Endothelial cell of umbilical vein (primary cell): ENCODE data around the gene RAB28. TPM values are rescaled to one million over a fixed set of nuclear protein-coding genes. Genes with fewer than 3 reads are reported as not detected.

Experiments used
- BruUV-seq: library from RNA; stranded (reverse); fragments of 400-500 nt; replicated peaks from 2 replicates; lab custom pipeline; 2021; lab: Mats Ljungman, UMichigan
- CTCF ChIA-PET: fragments of 300-600, 350-600 bp; sonication (Branson Sonifier 250); formaldehyde crosslinking; loops from one replicate; lab custom pipeline; 2021; ENCODE audit warnings: antibody characterized with exemption, inconsistent platforms; lab: Charles Lee
- POLR2A ChIA-PET: fragments of 300-600, 350-600 bp; sonication (Branson Sonifier 250); formaldehyde crosslinking; loops from one replicate; lab custom pipeline; 2021; ENCODE audit warnings: antibody characterized with exemption, inconsistent platforms; lab: Charles Lee
- DNase-seq: peaks from one replicate; pipeline ENCODE4 v3.0.0-alpha.2; 2011; ENCODE audit warnings: low read depth, low spot score
- FAIRE-seq: peaks from 2 replicates; lab custom pipeline; 2011; peaks lifted over from hg19 to GRCh38; lab: Jason Lieb, UNC
- H2AFZ ChIP-seq: 2 replicates; pipeline ENCODE4 v1.6.0; 2012; ENCODE audit warnings: low read depth, low read length, control low read depth, inconsistent platforms
- H3K27ac ChIP-seq: 2 replicates; pipeline ENCODE4 v1.5.1; 2011; ENCODE audit warnings: low read depth, mild to moderate bottlenecking, control low read depth, low read length, moderate library complexity; ENCODE audit not compliant: insufficient read depth
- H3K27me3 ChIP-seq, 2 experiments: 2 replicates each; pipeline versions ENCODE4 v1.6.0 to v1.6.1; 2011; ENCODE audit warnings: low read length in 2 of 2, mixed read lengths in 1 of 2; ENCODE audit not compliant: control insufficient read depth in 2 of 2, insufficient read depth in 2 of 2
- H3K36me3 ChIP-seq, 2 experiments: 2 replicates in 1 of 2; 3 replicates in 1 of 2; pipeline ENCODE4 v1.5.1; 2011; ENCODE audit warnings: low read length in 2 of 2, mild to moderate bottlenecking in 1 of 2, moderate library complexity in 1 of 2; ENCODE audit not compliant: control insufficient read depth in 2 of 2, insufficient read depth in 2 of 2; ENCODE audit errors: extremely low read depth in 1 of 2
- H3K4me1 ChIP-seq: 3 replicates; pipeline ENCODE4 v1.5.1; 2011; ENCODE audit warnings: mild to moderate bottlenecking, low read length; ENCODE audit not compliant: control insufficient read depth, insufficient read depth; ENCODE audit errors: extremely low read depth
- H3K4me2 ChIP-seq: 2 replicates; pipeline ENCODE4 v1.6.1; 2011; ENCODE audit warnings: low read length, control low read depth, mixed read lengths; ENCODE audit not compliant: insufficient read depth
- H3K4me3 ChIP-seq, 3 experiments: fragments of 200-600 bp in 1 of 3; sonication (generic), shearing (Covaris generic) in 1 of 3; replicated peaks in 1 of 3; 2 replicates each; pipeline ENCODE4 v1.5.1; 2011 to 2016; ENCODE audit warnings: control low read depth in 3 of 3, low read length in 3 of 3, mild to moderate bottlenecking in 2 of 3, inconsistent platforms in 1 of 3, low read depth in 1 of 3, moderate library complexity in 1 of 3; ENCODE audit not compliant: insufficient read depth in 1 of 3
- H3K79me2 ChIP-seq: 2 replicates; pipeline ENCODE4 v1.6.0; 2012; ENCODE audit warnings: low read length, inconsistent platforms; ENCODE audit not compliant: control insufficient read depth, insufficient read depth
- H3K9ac ChIP-seq: replicated peaks from 2 replicates; pipeline ENCODE3; 2011; ENCODE audit warnings: low read length, control low read depth; ENCODE audit not compliant: insufficient read depth; ENCODE audit errors: extremely low read depth
- H3K9me1 ChIP-seq: replicated peaks from 3 replicates; pipeline ENCODE4 v1.6.0; 2011; ENCODE audit warnings: mild to moderate bottlenecking, low read length; ENCODE audit not compliant: control insufficient read depth, insufficient read depth; ENCODE audit errors: extremely low read depth
- H3K9me3 ChIP-seq: replicated peaks from 2 replicates; pipeline ENCODE4 v1.5.1; 2012; ENCODE audit warnings: low read length, inconsistent platforms; ENCODE audit not compliant: control insufficient read depth, insufficient read depth
- H4K20me1 ChIP-seq: replicated peaks from 2 replicates; pipeline ENCODE3; 2011; ENCODE audit warnings: mild to moderate bottlenecking, low read length; ENCODE audit not compliant: control insufficient read depth, insufficient read depth; ENCODE audit errors: extremely low read depth
- EZH2 ChIP-seq: IDR thresholded peaks from 2 replicates; pipeline ENCODE4 v1.6.1; 2012; ENCODE audit warnings: borderline replicate concordance, low read depth, mild to moderate bottlenecking, moderate library complexity, low read length, inconsistent platforms; ENCODE audit not compliant: severe bottlenecking
- FOS ChIP-seq: IDR thresholded peaks from 2 replicates; pipeline ENCODE4 v1.6.1; 2011; ENCODE audit warnings: mild to moderate bottlenecking, low read length, moderate library complexity, borderline replicate concordance; ENCODE audit not compliant: insufficient read depth
- GATA2 ChIP-seq: IDR thresholded peaks from 2 replicates; pipeline ENCODE4 v1.7.0; 2011; ENCODE audit warnings: low read depth, mild to moderate bottlenecking, moderate library complexity, mixed read lengths, low read length; ENCODE audit not compliant: insufficient read length, insufficient read depth
- JUN ChIP-seq: IDR thresholded peaks from 2 replicates; pipeline ENCODE4 v1.6.1; 2011; ENCODE audit warnings: borderline replicate concordance, low read depth; ENCODE audit not compliant: insufficient read length, insufficient read depth
- MYC ChIP-seq: IDR thresholded peaks from one replicate; pipeline ENCODE4 v1.6.1; 2011; ENCODE audit warnings: mild to moderate bottlenecking, low read depth, low read length
- POLR2A ChIP-seq: IDR thresholded peaks from 2 replicates; pipeline ENCODE4 v1.6.1; 2012; ENCODE audit warnings: low read depth, mild to moderate bottlenecking, control low read depth, low read length
- POLR2AphosphoS5 ChIP-seq: IDR thresholded peaks from 2 replicates; pipeline ENCODE4 v1.6.1; 2012; ENCODE audit warnings: low read depth, mild to moderate bottlenecking, control low read depth, low read length, moderate library complexity; ENCODE audit not compliant: insufficient read depth
- dilution Hi-C: fragments of 300-500 bp; cut with MboI; formaldehyde crosslinking; loops from one replicate; pipeline ENCODE4 v1.15.0; 2019; ENCODE audit warnings: low sequenced_read_pairs; ENCODE audit not compliant: extremely low pct_ligation_motif_present
- intact Hi-C: fragments of 100-400 bp; cut with micrococcal nuclease; formaldehyde crosslinking; loops from one replicate; pipeline ENCODE4 v1.10.0; 2022
- polyA plus RNA-seq, 4 experiments: library from polyadenylated mRNA; depleted of rRNA in 3 of 4; stranded (reverse) in 3 of 4; unstranded in 1 of 4; fragments of >200 nt; gene quantifications; 2 replicates each; pipeline versions ENCODE4 v1.2.1 to v1.2.3, GENCODE V29; 2011 to 2012; ENCODE audit warnings: missing spikeins in 1 of 4
- total RNA-seq: library from RNA; stranded (reverse); gene quantifications from 2 replicates; pipeline ENCODE4 v1.2.3, GENCODE V29; 2021
- TF ChIP-seq, protein P1 (sequence below): IDR thresholded peaks from 2 replicates; pipeline ENCODE4 v1.6.1; 2011; ENCODE audit not compliant: insufficient read depth, insufficient read length
- TF ChIP-seq, protein P2 (sequence below), 2 donors: IDR thresholded peaks; 1 replicate in 1 of 2; 2 replicates in 1 of 2; pipeline ENCODE4 v1.5.1; 2011; ENCODE audit warnings: low read length in 2 of 2, mild to moderate bottlenecking in 2 of 2, moderate library complexity in 2 of 2, control low read depth in 1 of 2, inconsistent platforms in 1 of 2, low read depth in 1 of 2; ENCODE audit not compliant: insufficient read depth in 1 of 2; ENCODE audit errors: extremely low read depth in 1 of 2

The RAB28 gene
- total and polyA plus RNA-seq, 2 donors (not counting 3 experiments of a cell fraction or from before 2014, with no cell fraction given) = 13.0 to 13.2 TPM

DNA sequence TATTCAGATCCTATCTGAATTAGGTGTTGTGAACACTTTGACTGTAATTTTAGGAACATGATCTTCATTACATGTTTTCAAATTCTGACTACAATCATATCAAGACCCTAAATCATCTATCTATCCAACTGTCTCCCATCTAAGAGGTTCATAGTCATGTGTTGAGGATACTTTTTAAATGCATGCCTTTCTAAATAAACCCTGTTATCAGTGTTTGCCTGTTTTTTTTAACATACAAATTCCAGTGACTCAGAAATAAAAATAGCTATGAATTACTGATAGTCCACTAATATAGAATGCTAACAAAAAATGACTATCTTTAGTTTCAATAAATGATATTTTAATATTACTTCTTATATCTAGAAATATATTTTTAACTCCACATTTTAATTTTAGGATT lies 8.0 kb downstream of the RAB28 start:
- Histone ChIP-seq H3K9ac (no peak overlapping the region), H3K4me2 (no peak overlapping the region), H4K20me1 (no peaks in the 10 kb centered on the region), H3K4me3 (no peak overlapping the region), H3K27ac (no peak overlapping the region), H3K79me2 (peaks cover 3% of the 10 kb centered on the region), H3K27me3 (no peaks in the 10 kb centered on the region), H3K4me1 (no peaks in the 10 kb centered on the region), H3K9me3 (no peaks in the 10 kb centered on the region), H3K36me3 (no peaks in the 10 kb centered on the region), H2AFZ (no peak overlapping the region), H3K9me1 (no peaks in the 10 kb centered on the region)
- no peak for TF ChIP-seq EZH2
- no peak for TF ChIP-seq POLR2AphosphoS5
- TF ChIP-seq, protein P1, sequence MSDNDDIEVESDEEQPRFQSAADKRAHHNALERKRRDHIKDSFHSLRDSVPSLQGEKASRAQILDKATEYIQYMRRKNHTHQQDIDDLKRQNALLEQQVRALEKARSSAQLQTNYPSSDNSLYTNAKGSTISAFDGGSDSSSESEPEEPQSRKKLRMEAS = no peak
- TF ChIP-seq FOS = no peak
- TF ChIP-seq, protein P2, sequence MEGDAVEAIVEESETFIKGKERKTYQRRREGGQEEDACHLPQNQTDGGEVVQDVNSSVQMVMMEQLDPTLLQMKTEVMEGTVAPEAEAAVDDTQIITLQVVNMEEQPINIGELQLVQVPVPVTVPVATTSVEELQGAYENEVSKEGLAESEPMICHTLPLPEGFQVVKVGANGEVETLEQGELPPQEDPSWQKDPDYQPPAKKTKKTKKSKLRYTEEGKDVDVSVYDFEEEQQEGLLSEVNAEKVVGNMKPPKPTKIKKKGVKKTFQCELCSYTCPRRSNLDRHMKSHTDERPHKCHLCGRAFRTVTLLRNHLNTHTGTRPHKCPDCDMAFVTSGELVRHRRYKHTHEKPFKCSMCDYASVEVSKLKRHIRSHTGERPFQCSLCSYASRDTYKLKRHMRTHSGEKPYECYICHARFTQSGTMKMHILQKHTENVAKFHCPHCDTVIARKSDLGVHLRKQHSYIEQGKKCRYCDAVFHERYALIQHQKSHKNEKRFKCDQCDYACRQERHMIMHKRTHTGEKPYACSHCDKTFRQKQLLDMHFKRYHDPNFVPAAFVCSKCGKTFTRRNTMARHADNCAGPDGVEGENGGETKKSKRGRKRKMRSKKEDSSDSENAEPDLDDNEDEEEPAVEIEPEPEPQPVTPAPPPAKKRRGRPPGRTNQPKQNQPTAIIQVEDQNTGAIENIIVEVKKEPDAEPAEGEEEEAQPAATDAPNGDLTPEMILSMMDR (IDR thresholded peaks at IDR 0.05; ENCODE audit: extremely low read depth in 1 of 2, insufficient read depth in 1 of 2, low read depth in 1 of 2, low read length in 2 of 2) = no peak
- no peak for TF ChIP-seq POLR2A
- no peak for TF ChIP-seq GATA2
- no peak for TF ChIP-seq MYC
- TF ChIP-seq JUN = no peak
- dilution Hi-C loops = no loop called here
- ChIA-PET CTCF (interaction anchor here (1.3 to 2.4 kb wide), 2 partner anchors 8 to 25 kb away, joined by 3 to 8 read pairs; no protein-coding TSS in a partner anchor), POLR2A (no interaction called here)
- intact Hi-C loops = no loop called here
- DNase-seq (no peak), FAIRE-seq (no peak)
- no TSS peak for BruUV-seq
